Astrocyte of the spinal cord (primary cell): ENCODE results near the gene WSCD2.

Experiments
- DNase-seq: peaks from one replicate; pipeline ENCODE4 v3.0.0; 2011; ENCODE audit warnings: low read depth, low spot score
- H3K4me3 ChIP-seq: 2 replicates; pipeline ENCODE4 v1.5.1; 2011; ENCODE audit warnings: low read depth, mild to moderate bottlenecking, low read length, moderate library complexity
- CTCF ChIP-seq: IDR thresholded peaks from 2 replicates; pipeline ENCODE4 v1.5.1; 2012; ENCODE audit warnings: low read depth, mild to moderate bottlenecking, low read length, inconsistent platforms
- in situ Hi-C: cut with HindIII; loops from 2 replicates; pipeline ENCODE4 v1.10.0; 2017; ENCODE audit warnings: low sequenced_read_pairs

WSCD2 gene

DNA sequence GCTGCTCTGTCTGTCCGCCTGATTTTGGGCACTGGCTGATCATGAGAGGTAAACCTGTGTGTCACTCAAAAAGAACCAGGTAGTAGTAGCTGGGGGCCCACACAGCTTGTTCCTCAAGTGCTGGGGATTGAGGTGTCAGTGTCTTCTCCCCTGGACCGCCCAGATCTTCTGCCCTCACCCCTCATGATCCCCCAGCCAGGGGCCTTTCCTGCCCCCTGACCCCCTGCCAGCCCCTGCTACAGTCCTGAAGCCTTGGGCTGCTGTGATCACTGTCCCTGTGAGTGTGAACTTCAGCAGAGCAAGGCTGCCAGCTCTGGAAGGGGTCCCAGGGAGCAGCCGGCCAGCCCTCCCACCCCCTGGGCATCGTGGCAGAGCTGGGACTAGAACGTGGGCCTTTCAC is 11.4 kb downstream of the WSCD2 start:
- TF ChIP-seq CTCF = no peak
- DNase-seq = no peak
- in situ Hi-C loops = no loop called here
- H3K4me3 ChIP-seq = no peak overlapping the region

GRCh38 chr12:108141600-108142130 is 12.6 kb downstream of the WSCD2 start:
- in situ Hi-C loops = no loop called here
- no peak for TF ChIP-seq CTCF
- no peak overlapping the region for H3K4me3 ChIP-seq
- no peak for DNase-seq

- DNase-seq = no peak
- TF ChIP-seq CTCF = no peak
- in situ Hi-C loops = no loop called here
- H3K4me3 ChIP-seq = no peak overlapping the region
Observed at GRCh38 chr12:108143144-108143543, 14.1 kb downstream of the WSCD2 start.

DNA sequence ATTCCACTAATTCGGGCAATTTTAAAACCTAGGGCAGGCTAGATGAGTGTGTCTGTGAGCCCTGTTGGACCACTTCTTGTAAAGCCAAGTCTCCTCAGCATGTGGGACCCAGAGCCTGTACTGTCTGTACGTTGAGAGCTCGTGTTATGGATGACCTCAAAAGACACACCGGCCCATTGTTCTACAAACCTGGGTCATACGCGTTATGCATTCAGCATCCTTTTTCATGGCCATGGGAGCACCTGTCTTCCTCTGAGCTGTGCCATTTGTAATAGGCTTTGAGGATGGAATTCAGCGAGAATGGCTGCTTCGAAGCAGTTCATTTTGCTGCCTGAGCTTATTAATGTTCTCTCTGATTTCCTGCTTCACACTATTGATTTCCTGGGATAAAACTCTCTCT is 15.0 kb downstream of the WSCD2 start:
- no peak for TF ChIP-seq CTCF

DNA sequence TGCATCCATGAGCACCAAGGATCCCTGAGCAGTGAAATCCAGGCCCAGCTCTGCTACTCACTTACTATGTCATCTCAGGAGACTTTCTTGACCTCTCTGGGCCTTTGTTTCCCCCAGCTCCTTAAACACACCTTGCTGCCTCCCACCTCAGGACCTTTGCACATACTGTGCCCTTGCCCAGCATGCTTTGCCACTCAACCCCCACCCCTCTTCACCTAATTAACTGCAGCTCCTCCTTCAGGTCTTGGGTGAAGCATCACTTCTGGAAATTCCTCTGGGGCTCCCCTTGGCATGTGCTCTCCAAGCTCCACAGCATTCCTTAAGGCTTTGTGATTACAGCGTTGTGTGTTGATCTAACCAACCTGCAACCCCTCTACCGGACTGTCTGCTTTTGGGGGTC is 15.9 kb downstream of the WSCD2 start:
- no peak for DNase-seq
- no peak overlapping the region for H3K4me3 ChIP-seq
- no peak for TF ChIP-seq CTCF
- in situ Hi-C loops = no loop called here

More for the DNA sequence above, 15.0 kb downstream of the WSCD2 start:
- H3K4me3 ChIP-seq = no peak overlapping the region
- no peak for DNase-seq
- in situ Hi-C loops = no loop called here

GRCh38 chr12:108146035-108146893 is 17.2 kb downstream of the WSCD2 start:
- no peak overlapping the region for H3K4me3 ChIP-seq
- in situ Hi-C loops = no loop called here
- no peak for DNase-seq
- TF ChIP-seq CTCF = no peak
